Psoas muscle (tissue), 8 donors: Measurements from ENCODE around the gene IL34. TPM values are rescaled to one million over a fixed set of nuclear protein-coding genes. Genes with fewer than 3 reads are reported as not detected.

Source experiments
- ATAC-seq, 4 donors: fragments of 200-7000 bp; cut with Tn5 transposase; one replicate each; pipeline ENCODE4 v1.9.1; 2020; ENCODE audit warnings: moderate library complexity in 3 of 4, mild to moderate bottlenecking in 2 of 4
- DNase-seq, 2 donors: peaks; one replicate each; pipeline ENCODE4 v3.0.0-alpha.2; 2020
- H3K27ac ChIP-seq: fragments of 200-600 bp; one replicate; pipeline ENCODE4 v1.8.0; 2022
- H3K27me3 ChIP-seq, 3 donors: fragments of 200-600 bp in 1 of 3; one replicate each; pipeline versions ENCODE4 v1.6.1 to v1.8.0; 2013 to 2022; ENCODE audit warnings: low read length in 2 of 3, mild to moderate bottlenecking in 2 of 3, moderate library complexity in 1 of 3; ENCODE audit not compliant: insufficient read depth in 3 of 3
- H3K36me3 ChIP-seq, 2 donors: fragments of 200-600 bp in 1 of 2; one replicate each; pipeline versions ENCODE4 v1.6.1 to v1.8.0; 2013 to 2022; ENCODE audit warnings: low read depth in 1 of 2, mild to moderate bottlenecking in 1 of 2, moderate library complexity in 1 of 2; ENCODE audit not compliant: insufficient read depth in 1 of 2
- H3K4me1 ChIP-seq: fragments of 200-600 bp; one replicate; pipeline ENCODE4 v1.8.0; 2022
- H3K4me3 ChIP-seq: fragments of 200-600 bp; one replicate; pipeline ENCODE4 v1.8.0; 2022; ENCODE audit warnings: mild to moderate bottlenecking
- H3K9me3 ChIP-seq: fragments of 200-600 bp; one replicate; pipeline ENCODE4 v1.8.0; 2022
- CTCF ChIP-seq: fragments of 200-600 bp; IDR thresholded peaks from one replicate; pipeline ENCODE4 v1.8.0; 2022; ENCODE audit warnings: antibody characterized with exemption
- WGBS, 3 donors: extraction: QIAGEN DNeasy Blood & Tissue Kit; methylation state at CpG; one replicate each; pipeline versions ENCODE4 v1.1.6 to v1.1.7; 2013; 5-methylcytosine and 5-hydroxymethylcytosine counted together
- intact Hi-C, 2 donors: fragments of 100-400 bp; cut with DNase I; formaldehyde crosslinking; loops; one replicate each; pipeline versions ENCODE4 v1.11.0 to v1.14.2; 2022
- polyA plus RNA-seq, 3 donors: library from polyadenylated mRNA; stranded (reverse); fragments of 200-250 nt; gene quantifications; one replicate each; pipeline ENCODE4 v1.2.3, GENCODE V29; 2013
- total RNA-seq, 4 donors: library from RNA; stranded (reverse); fragmentation: NEBNext Ultra II Directional in 2 of 4; extraction: Animal tissue kit (Norgen Biotek cat#: 25700) in 2 of 4; gene quantifications; one replicate each; pipeline versions ENCODE4 v1.2.1 to v1.2.4, GENCODE V29; 2021 to 2023
- donor health status: healthy with polysubstance abuse.
- donor health status: DM: no; HTN: no; CAD: no; lungs with moderate emphysema.
- donor health status: Bipolar disorder and iron deficiency.
- donor health status: healthy.
- donor health status: DM: yes; HTN: yes; CAD: no.
- donor health status: DM: no; HTN: no; CAD: no.
- donor health status: DM: no; HTN: no; CAD: no.
- donor health status: DM: yes; HTN: yes; CAD: no.

The IL34 gene
- total and polyA plus RNA-seq, 7 donors, result 0.89 to 18.5 (median 6.5) TPM

GRCh38 chr16:70709457-70709856 is 63.1 kb downstream of the IL34 start:
- no peaks in the 10 kb centered on the region for H3K36me3 ChIP-seq
- peaks cover 19% of the 10 kb centered on the region for H3K4me1 ChIP-seq
- ATAC-seq, result no peak
- no peak for TF ChIP-seq CTCF
- H3K27me3 ChIP-seq, result no peaks in the 10 kb centered on the region
- H3K4me3 ChIP-seq, result no peak overlapping the region
- DNase-seq, result no peak
- no peaks in the 10 kb centered on the region for H3K9me3 ChIP-seq
- 70 to 87% (median 77%) methylated on average over 5 of the region's 5 CpGs for WGBS, 3 donors
- H3K27ac ChIP-seq, result no peak overlapping the region
- intact Hi-C loops, result no loop called here

- no peak for DNase-seq
- H3K36me3 ChIP-seq, result no peaks in the 10 kb centered on the region
- intact Hi-C loops, result no loop called here
- no peaks in the 10 kb centered on the region for H3K9me3 ChIP-seq
- TF ChIP-seq CTCF, result no peak
- no peak overlapping the region for H3K4me3 ChIP-seq
- 40 to 55% (median 44%) methylated on average over 7 of the region's 7 CpGs for WGBS, 3 donors
- H3K27me3 ChIP-seq, result no peaks in the 10 kb centered on the region
- H3K4me1 ChIP-seq, result peaks cover 19% of the 10 kb centered on the region
- no peak for ATAC-seq
- no peak overlapping the region for H3K27ac ChIP-seq
Measured at GRCh38 chr16:70709942-70710341, 63.6 kb downstream of the IL34 start.

Other genes starting within 250 kb of the IL34 start
- 10 to 100 TPM; 16.8 to 33.0 (median 22.6) TPM for gene ST3GAL2, start 207.5 kb upstream of the IL34 start, total RNA-seq
- gene ST3GAL2, start 207.5 kb upstream of the IL34 start, polyA plus RNA-seq, result 10 to 100 TPM in 1 of 3 donors, 1 to 10 TPM in 2; 7.0 to 19.8 (median 8.9) TPM
- 10 to 100 TPM in 2 of 4 donors, 1 to 10 TPM in 2; 4.9 to 11.0 (median 9.3) TPM for gene FCSK, start 192.0 kb upstream of the IL34 start, total RNA-seq
- gene FCSK, start 192.0 kb upstream of the IL34 start, polyA plus RNA-seq, result 1 to 10 TPM; 5.7 to 8.0 (median 6.0) TPM
- gene COG4, start 123.0 kb upstream of the IL34 start, total RNA-seq, result 10 to 100 TPM; 41.7 to 77.8 (median 64.9) TPM
- gene COG4, start 123.0 kb upstream of the IL34 start, polyA plus RNA-seq, result 10 to 100 TPM; 29.1 to 80.3 (median 41.4) TPM
- gene SF3B3, start 122.7 kb upstream of the IL34 start, total RNA-seq, result 100 to 1,000 TPM; 145 to 178 (median 157) TPM
- gene SF3B3, start 122.7 kb upstream of the IL34 start, polyA plus RNA-seq, result 100 to 1,000 TPM in 1 of 3 donors, 10 to 100 TPM in 2; 50.0 to 117 (median 59.9) TPM
- 100 to 1,000 TPM; 104 to 166 (median 110) TPM for gene MTSS2, start 39.5 kb downstream of the IL34 start, total RNA-seq
- 100 to 1,000 TPM in 1 of 3 donors, 10 to 100 TPM in 2; 50.0 to 120 (median 94.3) TPM for gene MTSS2, start 39.5 kb downstream of the IL34 start, polyA plus RNA-seq
- 10 to 100 TPM; 20.0 to 24.3 (median 23.7) TPM for gene VAC14, start 154.6 kb downstream of the IL34 start, total RNA-seq
- 10 to 100 TPM; 19.9 to 23.0 (median 20.5) TPM for gene VAC14, start 154.6 kb downstream of the IL34 start, polyA plus RNA-seq